ENCODE results near the gene OBSCN.

The OBSCN gene

DNA sequence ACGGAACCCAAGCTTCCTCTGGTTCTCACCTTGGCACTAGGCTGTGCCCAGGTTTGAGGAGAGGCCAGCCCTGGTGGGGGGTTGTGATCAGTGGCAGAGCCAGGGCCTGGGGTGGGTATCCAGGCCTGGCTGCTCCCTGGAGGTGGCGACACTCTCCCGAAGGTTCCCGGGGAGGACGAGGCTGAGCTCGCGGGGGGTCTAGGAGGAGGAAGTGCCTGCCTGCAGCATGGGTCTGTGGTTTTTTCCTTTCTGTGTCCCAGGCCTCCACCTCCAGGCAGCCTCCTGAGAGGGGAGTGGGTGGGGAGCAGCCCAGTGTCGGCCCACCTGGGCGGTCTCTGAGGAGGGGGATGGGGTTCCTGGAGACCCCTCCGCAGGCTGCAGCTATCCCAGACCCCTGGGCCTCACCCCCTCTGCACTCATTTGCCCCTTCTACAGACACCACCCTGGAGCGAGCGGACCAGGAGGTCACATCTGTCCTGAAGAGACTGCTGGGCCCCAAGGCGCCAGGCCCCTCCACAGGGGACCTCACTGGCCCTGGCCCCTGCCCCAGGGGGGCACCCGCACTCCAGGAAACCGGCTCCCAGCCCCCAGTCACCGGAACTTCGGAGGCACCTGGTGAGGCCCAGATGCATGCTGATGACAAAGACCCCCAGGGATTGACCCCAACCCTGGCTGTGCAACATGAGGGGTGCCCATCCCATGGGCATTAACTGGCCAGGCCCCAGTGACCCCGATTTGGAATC lies 154.5 kb downstream of the OBSCN start:
- DNase-seq: no peak

DNA sequence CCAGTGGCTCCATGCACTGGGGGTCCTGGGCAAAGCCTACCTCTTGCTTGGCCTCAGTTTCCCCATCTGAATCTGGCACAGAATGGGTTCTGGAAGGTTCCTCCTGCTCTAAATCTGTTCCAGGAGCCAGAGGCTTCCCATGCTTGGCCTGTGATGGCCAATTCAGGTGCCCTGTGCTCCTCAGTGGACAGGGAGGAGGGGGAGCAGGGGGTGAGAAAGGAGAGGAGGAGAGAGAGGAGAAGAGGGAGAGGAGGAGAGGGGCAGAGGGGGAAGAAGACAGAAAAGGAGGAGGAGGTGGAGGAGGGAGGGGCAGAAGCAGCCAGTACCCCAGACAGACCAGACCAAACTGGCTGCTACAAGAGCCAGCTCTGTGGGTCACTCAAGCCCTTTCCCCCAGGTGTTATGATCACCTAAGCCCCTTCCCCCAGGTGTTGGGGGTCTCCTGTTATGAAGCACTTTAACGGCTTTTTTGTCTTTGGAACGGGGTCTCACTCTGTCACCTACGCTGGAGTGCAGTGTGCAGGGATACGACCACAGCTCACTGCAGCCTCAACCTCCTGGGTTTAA lies 155.1 kb downstream of the OBSCN start:
- no peak for DNase-seq

DNA sequence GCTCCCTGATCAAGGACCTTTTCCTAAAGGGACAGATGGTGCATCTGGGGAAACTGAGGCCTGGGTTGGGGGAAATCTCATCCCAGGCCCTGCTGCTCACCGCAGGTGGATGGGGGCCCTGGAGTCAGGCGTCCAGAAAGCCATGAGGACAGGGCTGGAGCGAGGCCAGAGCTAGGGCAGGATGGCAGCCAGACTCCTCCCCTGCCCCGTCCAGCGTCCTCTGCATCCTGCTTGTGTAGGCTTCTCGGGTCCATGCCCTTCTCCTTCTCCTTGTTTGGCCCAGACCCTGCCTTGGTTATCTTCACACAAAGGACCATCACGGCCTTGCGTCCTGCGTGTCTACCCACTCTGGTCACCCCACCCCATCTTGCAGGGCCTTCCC lies 155.8 kb downstream of the OBSCN start:
- no peak for DNase-seq

DNA sequence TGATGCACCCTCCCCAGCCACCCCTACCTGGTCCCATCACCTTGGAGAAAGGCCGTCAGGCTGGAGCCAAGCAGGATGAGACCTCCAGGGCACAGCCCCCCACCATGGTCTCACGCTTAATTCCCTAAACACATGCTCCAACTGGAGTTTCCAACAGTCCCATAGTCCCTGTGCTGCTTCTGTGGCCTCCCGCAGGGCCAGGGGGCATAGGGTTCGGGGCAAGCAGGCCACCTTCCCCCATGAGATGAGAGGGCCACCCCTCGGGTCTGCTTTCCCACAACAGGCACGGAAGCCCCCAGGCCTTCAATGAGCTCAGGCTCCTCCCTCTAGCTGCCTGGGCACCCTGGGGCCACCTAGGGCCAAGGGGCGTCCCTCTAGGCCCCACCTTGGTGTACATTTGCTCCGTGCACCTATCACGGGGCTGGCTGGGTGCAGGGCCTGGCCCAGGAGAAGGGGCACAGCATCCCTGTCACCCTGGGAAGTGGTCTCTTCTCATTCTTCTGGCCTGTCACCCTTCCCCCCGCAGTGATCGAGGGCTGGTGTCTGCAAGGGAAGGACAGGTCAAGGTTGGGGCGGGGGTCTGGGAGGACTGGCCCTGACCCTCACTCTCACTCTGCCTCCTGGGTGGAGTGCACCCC lies 156.3 kb downstream of the OBSCN start:
- DNase-seq: no peak

DNA sequence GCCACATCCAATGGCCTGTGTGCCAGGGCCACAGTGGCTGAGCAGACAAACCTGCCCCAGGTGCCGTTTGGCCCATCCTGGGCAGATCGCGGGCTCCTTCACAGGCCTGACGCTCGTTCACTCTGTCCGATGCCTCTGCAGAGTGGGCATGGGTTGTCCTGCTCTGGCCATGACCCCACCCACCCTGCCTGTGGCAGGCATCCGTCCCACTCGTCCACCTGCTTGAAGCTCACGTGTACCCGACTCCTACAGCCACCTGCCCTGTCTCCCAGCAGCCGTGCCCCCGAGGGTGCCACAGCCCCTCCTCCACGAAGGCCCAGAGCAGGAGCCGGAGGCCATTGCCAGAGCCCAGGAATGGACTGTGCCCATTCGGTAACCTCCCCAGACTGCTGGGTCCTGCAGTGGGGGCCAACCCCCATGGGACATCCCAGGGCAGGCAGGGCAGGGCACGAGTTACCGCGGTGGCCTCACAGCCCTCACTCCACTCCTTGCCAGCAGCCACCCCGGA lies 156.9 kb downstream of the OBSCN start:
- no peak for DNase-seq

DNA sequence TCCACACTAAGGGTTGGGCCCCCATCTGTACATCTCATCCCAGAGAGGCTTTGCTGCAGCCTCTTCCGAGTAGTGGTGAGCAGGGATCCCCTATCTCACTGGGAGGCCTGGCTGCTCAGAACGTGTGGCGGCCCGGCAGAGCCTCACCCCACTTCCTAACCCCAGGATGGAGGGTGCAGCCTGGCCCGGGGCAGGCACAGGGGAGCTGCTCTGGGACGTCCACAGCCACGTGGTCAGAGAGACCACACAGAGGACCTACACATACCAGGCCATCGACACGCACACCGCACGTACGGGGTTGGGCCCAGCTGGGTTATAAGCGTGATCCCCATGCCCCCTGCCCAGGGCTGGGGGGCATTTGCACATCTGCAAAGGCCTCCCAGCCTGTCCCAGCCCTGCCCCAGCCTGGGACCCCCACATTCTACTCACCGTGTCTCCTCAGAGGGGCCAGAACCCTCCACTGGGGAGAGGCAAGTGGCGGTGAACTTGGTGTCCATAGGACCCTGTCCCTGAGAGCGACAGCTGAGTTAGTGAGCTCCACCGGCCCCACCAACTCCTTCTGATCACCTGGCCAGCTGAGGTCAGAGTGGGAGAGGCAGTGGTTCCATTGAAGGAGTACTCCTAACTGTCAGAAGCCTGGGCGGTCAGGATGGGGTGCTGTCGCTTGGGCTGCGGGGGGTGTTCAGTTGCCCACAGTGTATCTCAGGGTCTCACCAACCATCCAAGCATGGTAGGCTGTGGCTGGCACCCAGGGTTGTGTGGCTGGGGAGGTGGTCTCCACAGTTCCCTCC lies 157.6 kb downstream of the OBSCN start:
- no peak for DNase-seq

DNA sequence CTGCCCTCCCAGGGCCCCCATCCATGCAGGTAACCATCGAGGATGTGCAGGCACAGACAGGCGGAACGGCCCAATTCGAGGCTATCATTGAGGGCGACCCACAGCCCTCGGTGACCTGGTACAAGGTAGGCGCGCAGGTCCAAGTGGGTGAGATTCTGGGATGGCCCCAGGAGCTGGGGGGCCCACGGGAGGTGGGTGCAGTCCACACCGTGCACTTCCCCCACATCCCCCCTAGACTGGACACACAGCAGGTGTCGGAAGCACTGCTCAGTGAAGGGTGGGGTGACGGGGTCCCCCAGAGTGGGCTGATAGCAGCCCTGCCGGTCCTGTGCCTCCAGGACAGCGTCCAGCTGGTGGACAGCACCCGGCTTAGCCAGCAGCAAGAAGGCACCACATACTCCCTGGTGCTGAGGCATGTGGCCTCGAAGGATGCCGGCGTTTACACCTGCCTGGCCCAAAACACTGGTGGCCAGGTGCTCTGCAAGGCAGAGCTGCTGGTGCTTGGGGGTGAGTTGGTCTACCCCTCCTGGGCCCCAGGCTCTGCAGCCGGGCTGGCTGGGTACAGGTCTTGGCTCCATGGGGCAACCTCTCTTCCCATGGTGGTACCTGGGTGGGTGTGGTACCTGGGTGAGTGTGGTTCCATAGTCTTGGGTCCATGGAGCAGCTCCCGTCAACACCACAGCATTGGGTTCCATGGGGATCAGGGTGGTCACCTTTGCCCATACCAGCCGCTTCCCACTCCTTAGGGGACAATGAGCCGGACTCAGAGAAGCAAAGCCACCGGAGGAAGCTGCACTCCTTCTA lies 158.4 kb downstream of the OBSCN start:
- no peak for DNase-seq

DNA sequence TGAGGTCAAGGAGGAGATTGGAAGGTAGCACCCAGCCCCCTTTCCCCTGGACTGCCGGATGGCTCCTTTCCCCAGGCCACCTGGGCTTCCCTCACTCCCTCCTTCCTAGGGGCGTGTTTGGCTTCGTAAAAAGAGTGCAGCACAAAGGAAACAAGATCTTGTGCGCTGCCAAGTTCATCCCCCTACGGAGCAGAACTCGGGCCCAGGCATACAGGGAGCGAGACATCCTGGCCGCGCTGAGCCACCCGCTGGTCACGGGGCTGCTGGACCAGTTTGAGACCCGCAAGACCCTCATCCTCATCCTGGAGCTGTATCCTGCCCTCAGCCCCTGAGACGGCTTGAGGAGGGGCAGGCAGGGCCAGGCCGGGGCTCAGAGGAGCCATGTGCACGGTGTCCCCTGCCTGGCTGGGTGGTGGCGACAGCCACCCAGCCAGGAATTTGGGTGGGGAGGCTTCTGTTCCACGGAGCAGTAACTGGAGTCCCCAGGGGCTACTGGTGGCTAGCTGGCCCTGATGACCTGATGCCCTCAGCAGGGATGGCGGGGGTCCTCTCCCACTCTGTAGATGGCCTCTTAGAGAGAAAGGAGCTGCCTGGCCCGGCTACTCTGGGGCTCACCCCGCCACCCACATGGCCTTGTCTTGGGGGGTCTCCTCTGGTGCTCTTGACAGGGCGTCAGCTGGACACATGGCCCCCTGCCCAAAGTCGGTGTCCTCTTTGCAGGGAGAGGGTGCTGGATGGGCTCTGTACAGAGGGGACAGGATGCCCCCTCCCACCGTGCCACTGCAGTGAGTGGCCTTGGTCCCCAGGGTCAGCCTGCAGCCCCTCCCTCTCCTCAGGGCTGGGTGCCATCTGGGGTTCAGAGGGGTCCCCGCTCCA lies 159.3 kb downstream of the OBSCN start:
- no peak for DNase-seq

DNA sequence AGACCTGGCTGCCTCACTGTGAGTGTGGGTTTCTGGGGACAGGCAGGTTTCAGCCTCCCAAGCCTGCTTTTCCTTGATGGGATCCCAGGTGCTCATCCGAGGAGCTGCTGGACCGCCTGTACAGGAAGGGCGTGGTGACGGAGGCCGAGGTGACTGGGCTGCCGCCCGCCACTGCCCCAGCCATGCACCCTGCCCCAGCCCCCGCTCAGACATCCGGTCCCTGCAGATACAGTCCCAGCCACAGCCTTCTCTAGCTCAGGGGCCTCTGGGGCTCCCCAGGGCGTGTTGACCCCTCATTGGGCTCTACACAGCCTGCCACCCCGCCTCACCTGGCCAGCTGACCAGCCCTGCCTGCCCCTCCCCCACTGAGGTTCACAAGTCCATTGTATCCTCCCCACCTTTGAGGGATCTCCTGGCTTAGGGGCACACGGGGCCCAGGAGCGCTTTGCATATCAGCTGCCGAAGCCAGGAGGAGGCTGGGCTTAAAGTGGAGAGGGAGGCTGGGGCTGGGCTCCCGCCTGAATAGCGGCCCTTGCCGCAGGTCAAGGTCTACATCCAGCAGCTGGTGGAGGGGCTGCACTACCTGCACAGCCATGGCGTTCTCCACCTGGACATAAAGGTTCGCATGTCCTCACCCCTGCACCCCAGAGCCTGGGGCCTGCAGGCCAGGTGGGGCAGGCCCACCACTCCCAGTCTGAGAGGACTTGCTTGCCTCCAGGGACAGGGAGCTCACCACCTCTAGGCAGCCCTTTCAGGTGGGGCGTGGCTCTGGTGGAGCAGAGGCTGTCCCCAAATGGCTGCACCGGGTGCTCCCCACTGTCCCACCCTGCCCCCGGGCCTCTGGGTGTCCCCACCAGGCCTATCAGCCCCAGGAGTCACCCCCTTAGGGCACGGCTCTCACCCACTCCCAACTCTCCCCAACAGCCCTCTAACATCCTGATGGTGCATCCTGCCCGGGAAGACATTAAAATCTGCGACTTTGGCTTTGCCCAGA lies 160.3 kb downstream of the OBSCN start:
- no peak for DNase-seq

DNA sequence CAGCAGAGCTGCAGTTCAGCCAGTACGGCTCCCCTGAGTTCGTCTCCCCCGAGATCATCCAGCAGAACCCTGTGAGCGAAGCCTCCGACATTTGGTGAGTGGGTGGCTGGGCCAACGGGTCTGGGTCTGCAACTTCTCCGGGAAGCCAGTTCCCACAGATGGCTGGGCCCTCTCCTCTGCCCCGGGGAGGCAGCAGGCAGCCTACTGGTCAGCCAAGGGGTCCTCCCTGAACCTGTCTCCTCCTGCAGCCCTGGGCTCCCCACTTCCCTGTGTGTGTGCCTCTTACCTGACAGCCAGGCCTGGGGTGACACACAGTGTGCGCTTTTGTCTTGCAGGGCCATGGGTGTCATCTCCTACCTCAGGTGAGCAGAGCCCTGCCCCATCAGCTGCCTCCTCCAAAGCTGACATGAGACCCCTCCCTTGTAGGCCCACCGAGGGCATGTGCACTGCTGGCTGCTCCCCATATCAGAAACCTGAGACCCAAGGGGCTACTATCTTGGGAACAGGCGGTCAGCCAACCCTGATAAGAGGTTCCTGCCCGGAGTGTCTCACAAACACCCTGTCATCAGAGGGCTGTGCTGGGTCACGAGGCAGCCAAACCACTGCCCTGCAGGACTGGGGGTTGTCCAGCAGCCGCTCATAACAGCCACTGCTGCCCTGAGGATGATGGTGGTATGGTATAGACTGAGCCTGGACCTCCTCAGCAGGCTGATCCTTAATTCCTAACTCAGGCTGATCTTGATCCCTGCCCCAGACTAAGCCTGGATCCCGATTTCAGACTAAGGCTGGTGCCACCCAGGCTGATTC lies 161.2 kb downstream of the OBSCN start:
- DNase-seq: no peak

DNA sequence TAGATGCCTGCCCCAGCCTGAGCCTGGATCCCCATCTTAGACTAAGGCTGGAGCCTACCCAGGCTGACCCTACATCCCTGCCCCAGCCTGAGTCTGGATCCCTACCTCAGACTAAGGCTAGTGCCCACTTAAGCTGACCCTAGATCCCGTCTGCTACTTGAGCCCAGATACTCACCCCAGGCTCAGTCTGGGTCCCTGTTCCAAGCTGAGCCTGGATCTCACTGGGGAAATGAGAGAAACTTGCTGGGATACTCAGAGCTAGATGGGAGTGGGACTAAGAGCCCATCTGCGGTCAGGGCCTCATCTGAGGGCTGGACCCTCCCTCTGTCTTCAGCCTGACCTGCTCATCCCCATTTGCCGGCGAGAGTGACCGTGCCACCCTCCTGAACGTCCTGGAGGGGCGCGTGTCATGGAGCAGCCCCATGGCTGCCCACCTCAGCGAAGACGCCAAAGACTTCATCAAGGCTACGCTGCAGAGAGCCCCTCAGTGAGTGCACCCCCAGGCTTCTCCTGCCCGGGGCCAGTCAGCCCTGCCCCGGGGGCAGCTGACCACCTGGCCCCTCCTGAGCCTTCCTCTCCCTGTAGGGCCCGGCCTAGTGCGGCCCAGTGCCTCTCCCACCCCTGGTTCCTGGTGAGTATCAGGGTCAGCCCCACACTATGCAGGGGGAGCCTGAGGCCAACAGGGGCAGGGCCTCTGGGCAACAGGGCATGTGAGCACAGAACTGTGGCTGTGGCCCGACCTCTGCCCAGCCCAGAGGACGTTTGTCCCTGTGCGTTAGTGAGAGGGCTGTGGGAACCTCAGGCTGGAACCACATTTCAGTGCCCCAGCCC lies 162.0 kb downstream of the OBSCN start:
- DNase-seq: no peak

DNA sequence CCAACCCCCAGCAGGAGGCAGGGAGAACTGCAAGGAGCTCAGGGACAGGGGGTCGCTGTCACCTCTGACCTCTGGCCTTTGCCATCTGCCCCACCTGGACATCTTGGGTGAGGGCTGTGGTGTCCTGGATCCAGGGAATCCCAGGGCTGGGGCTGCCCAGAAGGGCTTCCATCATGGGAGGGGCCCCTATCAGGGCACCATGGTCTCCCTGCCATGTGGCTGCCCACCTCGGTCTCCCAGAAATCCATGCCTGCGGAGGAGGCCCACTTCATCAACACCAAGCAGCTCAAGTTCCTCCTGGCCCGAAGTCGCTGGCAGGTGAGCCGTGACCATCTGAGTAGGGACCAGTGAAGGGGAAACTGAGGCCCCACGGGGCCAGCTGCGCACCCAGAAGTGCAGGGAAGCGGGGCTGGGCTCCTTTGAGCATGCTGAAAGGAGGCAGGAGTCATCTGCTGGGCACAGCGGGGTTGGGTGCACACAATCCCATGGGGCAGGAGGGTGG lies 162.6 kb downstream of the OBSCN start:
- no peak for DNase-seq

DNA sequence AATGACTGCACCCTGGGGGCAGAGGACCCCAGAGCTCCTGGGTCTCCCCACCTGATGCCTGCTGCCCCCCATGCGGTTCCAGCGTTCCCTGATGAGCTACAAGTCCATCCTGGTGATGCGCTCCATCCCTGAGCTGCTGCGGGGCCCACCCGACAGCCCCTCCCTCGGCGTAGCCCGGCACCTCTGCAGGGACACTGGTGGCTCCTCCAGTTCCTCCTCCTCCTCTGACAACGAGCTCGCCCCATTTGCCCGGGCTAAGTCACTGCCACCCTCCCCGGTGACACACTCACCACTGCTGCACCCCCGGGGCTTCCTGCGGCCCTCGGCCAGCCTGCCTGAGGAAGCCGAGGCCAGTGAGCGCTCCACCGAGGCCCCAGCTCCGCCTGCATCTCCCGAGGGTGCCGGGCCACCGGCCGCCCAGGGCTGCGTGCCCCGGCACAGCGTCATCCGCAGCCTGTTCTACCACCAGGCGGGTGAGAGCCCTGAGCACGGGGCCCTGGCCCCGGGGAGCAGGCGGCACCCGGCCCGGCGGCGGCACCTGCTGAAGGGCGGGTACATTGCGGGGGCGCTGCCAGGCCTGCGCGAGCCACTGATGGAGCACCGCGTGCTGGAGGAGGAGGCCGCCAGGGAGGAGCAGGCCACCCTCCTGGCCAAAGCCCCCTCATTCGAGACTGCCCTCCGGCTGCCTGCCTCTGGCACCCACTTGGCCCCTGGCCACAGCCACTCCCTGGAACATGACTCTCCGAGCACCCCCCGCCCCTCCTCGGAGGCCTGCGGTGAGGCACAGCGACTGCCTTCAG lies 163.3 kb downstream of the OBSCN start:
- peak; percentile 37 for DNase-seq

DNA sequence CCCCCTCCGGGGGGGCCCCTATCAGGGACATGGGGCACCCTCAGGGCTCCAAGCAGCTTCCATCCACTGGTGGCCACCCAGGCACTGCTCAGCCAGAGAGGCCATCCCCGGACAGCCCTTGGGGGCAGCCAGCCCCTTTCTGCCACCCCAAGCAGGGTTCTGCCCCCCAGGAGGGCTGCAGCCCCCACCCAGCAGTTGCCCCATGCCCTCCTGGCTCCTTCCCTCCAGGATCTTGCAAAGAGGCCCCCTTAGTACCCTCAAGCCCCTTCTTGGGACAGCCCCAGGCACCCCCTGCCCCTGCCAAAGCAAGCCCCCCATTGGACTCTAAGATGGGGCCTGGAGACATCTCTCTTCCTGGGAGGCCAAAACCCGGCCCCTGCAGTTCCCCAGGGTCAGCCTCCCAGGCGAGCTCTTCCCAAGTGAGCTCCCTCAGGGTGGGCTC lies 163.9 kb downstream of the OBSCN start:
- DNase-seq: no peak

DNA sequence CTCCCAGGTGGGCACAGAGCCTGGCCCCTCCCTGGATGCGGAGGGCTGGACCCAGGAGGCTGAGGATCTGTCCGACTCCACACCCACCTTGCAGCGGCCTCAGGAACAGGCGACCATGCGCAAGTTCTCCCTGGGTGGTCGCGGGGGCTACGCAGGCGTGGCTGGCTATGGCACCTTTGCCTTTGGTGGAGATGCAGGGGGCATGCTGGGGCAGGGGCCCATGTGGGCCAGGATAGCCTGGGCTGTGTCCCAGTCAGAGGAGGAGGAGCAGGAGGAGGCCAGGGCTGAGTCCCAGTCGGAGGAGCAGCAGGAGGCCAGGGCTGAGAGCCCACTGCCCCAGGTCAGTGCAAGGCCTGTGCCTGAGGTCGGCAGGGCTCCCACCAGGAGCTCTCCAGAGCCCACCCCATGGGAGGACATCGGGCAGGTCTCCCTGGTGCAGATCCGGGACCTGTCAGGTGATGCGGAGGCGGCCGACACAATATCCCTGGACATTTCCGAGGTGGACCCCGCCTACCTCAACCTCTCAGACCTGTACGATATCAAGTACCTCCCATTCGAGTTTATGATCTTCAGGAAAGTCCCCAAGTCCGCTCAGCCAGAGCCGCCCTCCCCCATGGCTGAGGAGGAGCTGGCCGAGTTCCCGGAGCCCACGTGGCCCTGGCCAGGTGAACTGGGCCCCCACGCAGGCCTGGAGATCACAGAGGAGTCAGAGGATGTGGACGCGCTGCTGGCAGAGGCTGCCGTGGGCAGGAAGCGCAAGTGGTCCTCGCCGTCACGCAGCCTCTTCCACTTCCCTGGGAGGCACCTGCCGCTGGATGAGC lies 164.5 kb downstream of the OBSCN start:
- no peak for DNase-seq

DNA sequence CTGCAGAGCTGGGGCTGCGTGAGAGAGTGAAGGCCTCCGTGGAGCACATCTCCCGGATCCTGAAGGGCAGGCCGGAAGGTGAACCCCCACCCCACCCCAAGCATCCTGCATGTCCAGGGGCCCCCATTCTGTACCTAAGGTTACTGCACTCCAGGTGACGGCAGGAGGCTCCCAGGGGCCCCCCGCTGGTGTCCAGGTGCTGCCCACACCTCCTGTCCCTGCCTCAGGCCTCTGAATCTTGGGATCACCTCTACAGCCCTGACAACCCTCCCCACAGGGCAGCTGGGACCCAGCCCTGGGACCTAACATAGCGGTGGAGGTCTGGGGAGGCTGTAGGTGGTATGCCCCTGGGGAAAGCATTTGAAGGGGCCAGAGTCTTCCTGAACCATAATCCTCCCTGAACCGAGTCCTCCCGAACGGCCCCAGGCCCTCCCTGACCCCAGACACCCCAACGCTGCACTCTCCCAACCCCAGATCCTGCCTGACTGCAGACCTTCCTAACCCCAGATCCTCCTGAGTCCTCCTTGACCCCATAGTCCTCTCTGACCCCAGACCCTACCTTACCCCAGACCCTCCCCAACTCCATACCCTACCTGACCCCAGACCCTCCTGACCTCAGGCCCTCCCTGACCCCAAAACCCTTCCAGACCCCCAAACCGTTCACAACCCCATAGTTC lies 165.3 kb downstream of the OBSCN start:
- no peak for DNase-seq
